CD4-positive, alpha-beta T cell treated with Interleukin-21 for 1 hour (primary cell): ENCODE measurements around the gene PRR14L.

Experiments used
- DNase-seq: peaks from one replicate; pipeline ENCODE4 v3.0.0-alpha.2; 2020

PRR14L gene

GRCh38 chr22:31637891-31638618 lies 111.9 kb downstream of the PRR14L start:
- DNase-seq: no peak

- DNase-seq: peak; percentile 23
These were observed 112.5 kb downstream of the PRR14L start for GRCh38 chr22:31637447-31637890.

- DNase-seq: no peak
These were observed 114.2 kb downstream of the PRR14L start for GRCh38 chr22:31635638-31636306.

GRCh38 chr22:31631436-31631835 lies 118.5 kb downstream of the PRR14L start:
- no peak for DNase-seq
